IPS-15b (cell line): ENCODE results near the gene DCP2.
"Not testable (repeated sequence)": the region's sequence is repeated elsewhere in the genome, so short reads cannot be mapped to it uniquely, and the experiment has no call there.

Experiments used
- H3K27me3 ChIP-seq: one replicate; pipeline ENCODE4 v1.6.1; 2013; ENCODE audit warnings: low read length; ENCODE audit not compliant: control insufficient read depth, insufficient read depth
- H3K36me3 ChIP-seq: one replicate; pipeline ENCODE4 v1.6.1; 2013; ENCODE audit warnings: low read length; ENCODE audit not compliant: control insufficient read depth, insufficient read depth
- H3K4me1 ChIP-seq: one replicate; pipeline ENCODE4 v1.6.1; 2013; ENCODE audit warnings: mild to moderate bottlenecking, low read length; ENCODE audit not compliant: control insufficient read depth, insufficient read depth
- H3K4me3 ChIP-seq: one replicate; pipeline ENCODE4 v1.5.1; 2013; ENCODE audit warnings: low read depth, low read length
- H3K9ac ChIP-seq: one replicate; pipeline ENCODE4 v1.6.1; 2013; ENCODE audit warnings: low read depth, mild to moderate bottlenecking, low read length
- H3K9me3 ChIP-seq: one replicate; pipeline ENCODE4 v1.6.1; 2013; ENCODE audit warnings: mild to moderate bottlenecking, low read length; ENCODE audit not compliant: control insufficient read depth, insufficient read depth

The DCP2 gene

GRCh38 chr5:112951124-112951702, 25.4 kb upstream of the DCP2 start:
- Histone ChIP-seq H3K9ac (no peak overlapping the region), H3K9me3 (no peaks in the 10 kb centered on the region), H3K4me1 (no peaks in the 10 kb centered on the region), H3K4me3 (no peak overlapping the region), H3K27me3 (no peaks in the 10 kb centered on the region), H3K36me3 (no peaks in the 10 kb centered on the region)

- Histone ChIP-seq H3K9me3 (no peaks in the 10 kb centered on the region), H3K36me3 (no peaks in the 10 kb centered on the region), H3K4me3 (no peak overlapping the region), H3K4me1 (no peaks in the 10 kb centered on the region), H3K9ac (no peak overlapping the region), H3K27me3 (no peaks in the 10 kb centered on the region)
These were observed 20.0 kb upstream of the DCP2 start for GRCh38 chr5:112956606-112957005.

GRCh38 chr5:112957036-112957808, 19.4 kb upstream of the DCP2 start:
- no peak overlapping the region for H3K9ac ChIP-seq
- no peaks in the 10 kb centered on the region for H3K9me3 ChIP-seq
- no peak overlapping the region for H3K4me3 ChIP-seq
- H3K27me3 ChIP-seq, result no peaks in the 10 kb centered on the region
- no peaks in the 10 kb centered on the region for H3K4me1 ChIP-seq
- no peaks in the 10 kb centered on the region for H3K36me3 ChIP-seq

- H3K9me3 ChIP-seq, result no peaks in the 10 kb centered on the region
- no peak overlapping the region for H3K9ac ChIP-seq
- H3K36me3 ChIP-seq, result no peaks in the 10 kb centered on the region
- H3K4me3 ChIP-seq, result no peak overlapping the region
- H3K4me1 ChIP-seq, result no peaks in the 10 kb centered on the region
- H3K27me3 ChIP-seq, result no peaks in the 10 kb centered on the region
These were observed 18.2 kb upstream of the DCP2 start for GRCh38 chr5:112958093-112959088.

GRCh38 chr5:112959872-112960271, 16.7 kb upstream of the DCP2 start:
- not testable (repeated sequence) for H3K9ac ChIP-seq, H3K9me3 ChIP-seq, H3K36me3 ChIP-seq, H3K27me3 ChIP-seq, H3K4me1 ChIP-seq, H3K4me3 ChIP-seq

GRCh38 chr5:112960315-112960714, 16.3 kb upstream of the DCP2 start:
- Histone ChIP-seq H3K4me3 (no peak overlapping the region), H3K4me1 (no peaks in the 10 kb centered on the region), H3K9ac (no peak overlapping the region)

GRCh38 chr5:112960863-112961504, 15.6 kb upstream of the DCP2 start:
- H3K4me3 ChIP-seq, result no peak overlapping the region
- H3K36me3 ChIP-seq, result no peaks in the 10 kb centered on the region
- no peaks in the 10 kb centered on the region for H3K27me3 ChIP-seq
- no peaks in the 10 kb centered on the region for H3K9me3 ChIP-seq
- no peaks in the 10 kb centered on the region for H3K4me1 ChIP-seq
- H3K9ac ChIP-seq, result no peak overlapping the region

More at GRCh38 chr5:112960315-112960714, 16.3 kb upstream of the DCP2 start:
- H3K36me3 ChIP-seq, result no peaks in the 10 kb centered on the region
- no peaks in the 10 kb centered on the region for H3K9me3 ChIP-seq
- no peaks in the 10 kb centered on the region for H3K27me3 ChIP-seq

GRCh38 chr5:112963374-112963733, 13.2 kb upstream of the DCP2 start:
- H3K9ac ChIP-seq, H3K27me3 ChIP-seq, H3K4me1 ChIP-seq, H3K9me3 ChIP-seq, H3K4me3 ChIP-seq, H3K36me3 ChIP-seq: not testable (repeated sequence)

- Histone ChIP-seq H3K4me3 (no peak overlapping the region), H3K36me3 (no peaks in the 10 kb centered on the region), H3K9ac (no peak overlapping the region), H3K27me3 (no peaks in the 10 kb centered on the region), H3K4me1 (peaks cover 2% of the 10 kb centered on the region), H3K9me3 (no peaks in the 10 kb centered on the region)
These were observed 10.8 kb upstream of the DCP2 start for GRCh38 chr5:112965733-112966306.

GRCh38 chr5:112967520-112968083, 9.0 kb upstream of the DCP2 start:
- no peaks in the 10 kb centered on the region for H3K9me3 ChIP-seq
- H3K4me3 ChIP-seq, result no peak overlapping the region
- H3K36me3 ChIP-seq, result no peaks in the 10 kb centered on the region
- no peak overlapping the region for H3K9ac ChIP-seq
- H3K4me1 ChIP-seq, result peaks cover 7% of the 10 kb centered on the region
- H3K27me3 ChIP-seq, result no peaks in the 10 kb centered on the region
